ENCODE data around the gene TCP11.

- TF ChIP-seq SP1 (IDR thresholded peaks at IDR 0.05) (no peak), JUND (IDR thresholded peaks at IDR 0.05) (no peak)
- TF ChIP-seq, protein P1, sequence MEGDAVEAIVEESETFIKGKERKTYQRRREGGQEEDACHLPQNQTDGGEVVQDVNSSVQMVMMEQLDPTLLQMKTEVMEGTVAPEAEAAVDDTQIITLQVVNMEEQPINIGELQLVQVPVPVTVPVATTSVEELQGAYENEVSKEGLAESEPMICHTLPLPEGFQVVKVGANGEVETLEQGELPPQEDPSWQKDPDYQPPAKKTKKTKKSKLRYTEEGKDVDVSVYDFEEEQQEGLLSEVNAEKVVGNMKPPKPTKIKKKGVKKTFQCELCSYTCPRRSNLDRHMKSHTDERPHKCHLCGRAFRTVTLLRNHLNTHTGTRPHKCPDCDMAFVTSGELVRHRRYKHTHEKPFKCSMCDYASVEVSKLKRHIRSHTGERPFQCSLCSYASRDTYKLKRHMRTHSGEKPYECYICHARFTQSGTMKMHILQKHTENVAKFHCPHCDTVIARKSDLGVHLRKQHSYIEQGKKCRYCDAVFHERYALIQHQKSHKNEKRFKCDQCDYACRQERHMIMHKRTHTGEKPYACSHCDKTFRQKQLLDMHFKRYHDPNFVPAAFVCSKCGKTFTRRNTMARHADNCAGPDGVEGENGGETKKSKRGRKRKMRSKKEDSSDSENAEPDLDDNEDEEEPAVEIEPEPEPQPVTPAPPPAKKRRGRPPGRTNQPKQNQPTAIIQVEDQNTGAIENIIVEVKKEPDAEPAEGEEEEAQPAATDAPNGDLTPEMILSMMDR (IDR thresholded peaks at IDR 0.05; ENCODE audit: low read depth, low read length, missing input control), result no peak
These were observed 42.8 kb upstream of the TCP11 start for GRCh38 chr6:35183935-35184334.
